MCF 10A (cell line): Measurements from ENCODE around the gene DRGX. TPM values are rescaled to one million over a fixed set of nuclear protein-coding genes. Genes with fewer than 3 reads are reported as not detected.

Experiments used
- BruUV-seq: library from RNA; stranded (reverse); fragments of 400-500 nt; replicated peaks from 2 replicates; lab custom pipeline; 2021; lab: Mats Ljungman, UMichigan
- CTCF ChIA-PET: fragments of 300-600 bp; sonication (Branson Sonifier 250); formaldehyde crosslinking; extraction: SDS; loops from one replicate; lab custom pipeline; 2021; ENCODE audit warnings: antibody characterized with exemption, inconsistent platforms; lab: Yijun Ruan, JAX
- POLR2A ChIA-PET: fragments of 300-600, 350-650 bp; sonication (Branson Sonifier 250); formaldehyde crosslinking; extraction: SDS; loops from one replicate; lab custom pipeline; 2020; ENCODE audit warnings: antibody characterized with exemption, inconsistent platforms; lab: Yijun Ruan, JAX
- DNase-seq: peaks from one replicate; pipeline ENCODE4 v3.0.0-alpha.2; 2018; ENCODE audit not compliant: unreplicated experiment
- H3K27ac Mint-ChIP-seq: one replicate; pipeline ENCODE4 v1.8.0; 2022; ENCODE audit warnings: mild to moderate bottlenecking, low read depth, mixed read lengths; ENCODE audit not compliant: unreplicated experiment
- H3K27me3 Mint-ChIP-seq: one replicate; pipeline ENCODE4 v1.8.0; 2022; ENCODE audit warnings: mixed read lengths; ENCODE audit not compliant: insufficient read depth, unreplicated experiment
- H3K36me3 Mint-ChIP-seq: one replicate; pipeline ENCODE4 v1.8.0; 2022; ENCODE audit warnings: mild to moderate bottlenecking, moderate library complexity, mixed read lengths; ENCODE audit not compliant: insufficient read depth, unreplicated experiment
- H3K4me1 Mint-ChIP-seq: one replicate; pipeline ENCODE4 v1.8.0; 2022; ENCODE audit warnings: mixed read lengths; ENCODE audit not compliant: insufficient read depth, unreplicated experiment
- H3K4me3 Mint-ChIP-seq: one replicate; pipeline ENCODE4 v1.8.0; 2022; ENCODE audit warnings: mild to moderate bottlenecking, moderate library complexity, mixed read lengths; ENCODE audit not compliant: unreplicated experiment
- H3K9me3 Mint-ChIP-seq: one replicate; pipeline ENCODE4 v1.8.0; 2022; ENCODE audit warnings: mixed read lengths; ENCODE audit not compliant: unreplicated experiment
- intact Hi-C: fragments of 100-400 bp; cut with micrococcal nuclease; formaldehyde crosslinking; loops from 2 replicates; pipeline ENCODE4 v1.14.1; 2022
- total RNA-seq: library from RNA; stranded (reverse); gene quantifications from 2 replicates; pipeline ENCODE4 v1.2.3, GENCODE V29; 2022
- TF ChIP-seq, protein P1 (sequence below): fragments of 200-600 bp; IDR thresholded peaks from one replicate; pipeline ENCODE4 v1.8.0; 2022; ENCODE audit warnings: antibody characterized with exemption, mild to moderate bottlenecking; ENCODE audit not compliant: unreplicated experiment

Gene DRGX
- total RNA-seq, 1 experiment from 2014 or later, result not detected

DNA sequence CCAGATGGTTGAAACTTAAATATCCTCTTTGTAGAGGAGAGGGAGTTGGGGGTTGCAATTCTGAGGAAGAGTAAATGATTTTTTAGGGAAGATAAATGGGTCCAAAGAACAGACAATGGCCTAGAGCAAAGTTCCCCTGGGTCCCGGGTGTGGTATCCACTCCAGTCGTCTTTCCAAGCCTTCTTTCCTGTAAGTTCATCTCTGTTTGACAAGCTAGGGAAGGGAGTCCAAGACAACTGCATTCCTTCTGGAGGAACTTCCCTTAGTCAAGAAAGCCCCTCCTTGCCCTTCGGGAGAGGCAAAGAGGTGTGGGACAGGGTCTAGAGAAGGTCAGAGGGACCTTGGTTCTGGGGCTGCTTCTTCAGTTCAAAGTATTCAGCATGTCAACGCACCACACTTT, 63.6 kb downstream of the DRGX start:
- DNase-seq, result no peak
- H3K9me3 Mint-ChIP-seq, result no peaks in the 10 kb centered on the region
- no TSS peak for BruUV-seq
- no peak overlapping the region for H3K27ac Mint-ChIP-seq
- H3K27me3 Mint-ChIP-seq, result peaks cover 59% of the 10 kb centered on the region
- ChIA-PET CTCF (interaction anchor here (1.5 kb wide), 1 partner anchor 75 kb away, joined by 4 read pairs; no protein-coding TSS in a partner anchor), POLR2A (no interaction called here)
- TF ChIP-seq, protein P1, sequence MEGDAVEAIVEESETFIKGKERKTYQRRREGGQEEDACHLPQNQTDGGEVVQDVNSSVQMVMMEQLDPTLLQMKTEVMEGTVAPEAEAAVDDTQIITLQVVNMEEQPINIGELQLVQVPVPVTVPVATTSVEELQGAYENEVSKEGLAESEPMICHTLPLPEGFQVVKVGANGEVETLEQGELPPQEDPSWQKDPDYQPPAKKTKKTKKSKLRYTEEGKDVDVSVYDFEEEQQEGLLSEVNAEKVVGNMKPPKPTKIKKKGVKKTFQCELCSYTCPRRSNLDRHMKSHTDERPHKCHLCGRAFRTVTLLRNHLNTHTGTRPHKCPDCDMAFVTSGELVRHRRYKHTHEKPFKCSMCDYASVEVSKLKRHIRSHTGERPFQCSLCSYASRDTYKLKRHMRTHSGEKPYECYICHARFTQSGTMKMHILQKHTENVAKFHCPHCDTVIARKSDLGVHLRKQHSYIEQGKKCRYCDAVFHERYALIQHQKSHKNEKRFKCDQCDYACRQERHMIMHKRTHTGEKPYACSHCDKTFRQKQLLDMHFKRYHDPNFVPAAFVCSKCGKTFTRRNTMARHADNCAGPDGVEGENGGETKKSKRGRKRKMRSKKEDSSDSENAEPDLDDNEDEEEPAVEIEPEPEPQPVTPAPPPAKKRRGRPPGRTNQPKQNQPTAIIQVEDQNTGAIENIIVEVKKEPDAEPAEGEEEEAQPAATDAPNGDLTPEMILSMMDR, result no peak
- no peaks in the 10 kb centered on the region for H3K36me3 Mint-ChIP-seq
- intact Hi-C loops, result no loop called here
- H3K4me1 Mint-ChIP-seq, result peaks cover 6% of the 10 kb centered on the region
- H3K4me3 Mint-ChIP-seq, result no peak overlapping the region

DNA sequence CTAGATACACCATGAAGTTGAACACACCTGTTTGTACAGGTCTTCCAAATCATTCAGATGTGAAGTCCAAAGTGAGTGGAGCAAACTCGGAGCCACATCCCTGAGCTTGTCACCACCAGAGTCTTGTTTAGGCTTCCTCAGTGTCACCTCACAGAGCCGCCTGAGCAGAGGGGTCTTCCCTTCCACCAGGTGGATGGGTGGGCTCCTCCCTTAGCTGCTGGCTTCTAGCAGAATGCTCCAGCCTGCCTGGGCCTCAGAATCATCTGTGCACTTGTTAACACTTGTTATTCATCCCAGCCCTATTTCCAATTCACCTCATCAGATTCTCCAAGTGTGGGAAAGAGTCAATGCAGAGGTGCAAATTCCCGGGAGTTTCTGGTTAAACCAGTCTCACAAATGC, 64.5 kb downstream of the DRGX start:
- TF ChIP-seq, protein P1, result no peak
- no peak for DNase-seq
- Mint-ChIP-seq H3K27ac (no peak overlapping the region), H3K4me1 (peaks cover 6% of the 10 kb centered on the region), H3K4me3 (no peak overlapping the region), H3K9me3 (no peaks in the 10 kb centered on the region), H3K27me3 (peaks cover 59% of the 10 kb centered on the region), H3K36me3 (no peaks in the 10 kb centered on the region)
- ChIA-PET CTCF (interaction anchor here (1.5 kb wide), 1 partner anchor 76 kb away, joined by 4 read pairs; no protein-coding TSS in a partner anchor), POLR2A (no interaction called here)
- intact Hi-C loops, result no loop called here
- BruUV-seq, result no TSS peak

DNA sequence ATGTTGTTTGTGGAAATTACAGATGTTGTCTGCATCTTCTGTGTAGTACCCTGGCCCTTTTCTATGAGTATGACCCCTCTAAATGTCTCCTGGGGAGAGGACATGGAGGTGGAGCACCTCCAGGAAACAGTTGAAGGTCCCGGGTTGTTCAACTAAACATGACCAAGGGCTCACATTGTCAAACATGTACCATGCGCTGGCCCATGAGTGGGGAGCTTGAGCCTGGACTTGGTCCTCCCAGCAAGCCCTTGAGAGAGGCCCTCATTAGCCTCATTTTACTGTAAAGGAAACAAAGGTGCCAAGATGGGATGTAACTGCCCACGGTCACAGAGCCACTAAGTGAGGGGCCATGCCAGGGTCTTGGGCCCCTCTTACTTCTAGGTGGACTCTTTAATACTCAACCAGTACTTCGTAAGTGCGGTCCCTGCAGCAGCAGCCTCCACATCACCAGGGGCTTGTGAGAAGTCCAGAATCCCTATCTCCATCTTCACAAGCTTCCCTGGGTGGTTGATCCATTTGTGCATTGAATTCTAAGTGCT, 65.7 kb downstream of the DRGX start:
- Mint-ChIP-seq H3K27ac (no peak overlapping the region), H3K4me3 (no peak overlapping the region), H3K36me3 (no peaks in the 10 kb centered on the region), H3K27me3 (peaks cover 54% of the 10 kb centered on the region), H3K4me1 (peaks cover 6% of the 10 kb centered on the region), H3K9me3 (no peaks in the 10 kb centered on the region)
- DNase-seq, result no peak
- intact Hi-C loops, result no loop called here
- ChIA-PET CTCF (interaction anchor here (0.6 to 0.8 kb wide), 3 partner anchors 27 to 322 kb away, joined by 3 to 4 read pairs (median 3); no protein-coding TSS in a partner anchor), POLR2A (no interaction called here)
- BruUV-seq, result no TSS peak
- TF ChIP-seq, protein P1, result no peak

DNA sequence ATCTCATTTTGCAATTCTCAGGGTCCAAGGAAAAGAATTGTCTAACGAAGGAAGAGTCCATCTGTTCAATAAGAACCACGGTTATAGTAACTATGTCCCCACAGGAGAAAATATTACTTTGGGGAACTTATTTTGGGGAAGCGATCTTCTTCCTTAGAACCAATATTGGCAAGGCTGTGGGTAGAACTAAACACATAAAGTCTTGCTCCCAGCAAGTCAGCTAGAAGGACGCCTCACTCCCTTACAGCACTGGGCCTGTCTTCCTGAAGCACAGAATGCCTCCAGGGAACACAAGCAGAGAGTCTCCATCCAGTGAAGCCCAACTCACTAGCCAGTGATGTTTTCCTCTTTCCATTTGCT, 66.8 kb downstream of the DRGX start:
- no peak overlapping the region for H3K27ac Mint-ChIP-seq
- intact Hi-C loops, result no loop called here
- POLR2A ChIA-PET, result interaction anchor here (0.7 kb wide), 1 partner anchor 568 kb away, joined by 3 read pairs; no protein-coding TSS in a partner anchor
- H3K4me3 Mint-ChIP-seq, result no peak overlapping the region
- H3K27me3 Mint-ChIP-seq, result peaks cover 57% of the 10 kb centered on the region
- TF ChIP-seq, protein P1, result no peak
- no peak for DNase-seq
- peaks cover 6% of the 10 kb centered on the region for H3K4me1 Mint-ChIP-seq
- H3K36me3 Mint-ChIP-seq, result no peaks in the 10 kb centered on the region
- no peaks in the 10 kb centered on the region for H3K9me3 Mint-ChIP-seq
- CTCF ChIA-PET, result interaction anchor here (0.7 kb wide), 1 partner anchor 51 kb away, joined by 3 read pairs; no protein-coding TSS in a partner anchor
- no TSS peak for BruUV-seq
